Glutamatergic neuron (in vitro differentiated cells): ENCODE data around the gene DLG2. TPM values are rescaled to one million over a fixed set of nuclear protein-coding genes. Genes with fewer than 3 reads are reported as not detected.

Experiments
- DNase-seq: peaks from one replicate; pipeline ENCODE4 v3.0.0; 2022
- H3K27ac Mint-ChIP-seq: one replicate; pipeline ENCODE4 v1.8.0; 2020; ENCODE audit warnings: mild to moderate bottlenecking, mixed read lengths, inconsistent platforms; ENCODE audit not compliant: unreplicated experiment
- H3K27me3 Mint-ChIP-seq: one replicate; pipeline ENCODE4 v1.8.0; 2020; ENCODE audit warnings: mild to moderate bottlenecking, moderate library complexity, mixed read lengths, inconsistent platforms; ENCODE audit not compliant: unreplicated experiment
- H3K36me3 Mint-ChIP-seq: one replicate; pipeline ENCODE4 v1.8.0; 2020; ENCODE audit warnings: mild to moderate bottlenecking, mixed read lengths, inconsistent platforms; ENCODE audit not compliant: unreplicated experiment
- H3K4me1 Mint-ChIP-seq: one replicate; pipeline ENCODE4 v1.8.0; 2020; ENCODE audit warnings: mild to moderate bottlenecking, low read depth, mixed read lengths, inconsistent platforms; ENCODE audit not compliant: unreplicated experiment
- H3K4me3 Mint-ChIP-seq: one replicate; pipeline ENCODE4 v1.8.0; 2020; ENCODE audit warnings: mild to moderate bottlenecking, mixed read lengths, inconsistent platforms; ENCODE audit not compliant: unreplicated experiment
- H3K9me3 Mint-ChIP-seq: one replicate; pipeline ENCODE4 v1.8.0; 2020; ENCODE audit warnings: mild to moderate bottlenecking, moderate library complexity, mixed read lengths, inconsistent platforms; ENCODE audit not compliant: unreplicated experiment
- CTCF ChIP-seq: fragments of 200-600 bp; sonication (generic); IDR thresholded peaks from one replicate; pipeline ENCODE4 v1.5.0; 2021; ENCODE audit not compliant: partially characterized antibody, unreplicated experiment
- total RNA-seq: library from RNA; stranded (reverse); fragmentation: NEBNext Ultra II Directional; extraction: Animal tissue kit (Norgen Biotek cat#: 25700); gene quantifications from one replicate; pipeline ENCODE4 v1.2.1, GENCODE V29; 2021; ENCODE audit not compliant: unreplicated experiment

Gene DLG2
- total RNA-seq, 1 donor from 2014 or later, result 2.9 TPM

- Mint-ChIP-seq H3K4me1 (no peaks in the 10 kb centered on the region), H3K36me3 (no peaks in the 10 kb centered on the region), H3K27me3 (peaks cover 2% of the 10 kb centered on the region), H3K27ac (no peak overlapping the region), H3K9me3 (no peaks in the 10 kb centered on the region), H3K4me3 (no peak overlapping the region)
- DNase-seq, result no peak
- TF ChIP-seq CTCF, result no peak
These were observed 1565.4 kb downstream of the DLG2 start for GRCh38 chr11:84061726-84062125.

GRCh38 chr11:84056653-84057376, 1570.3 kb downstream of the DLG2 start:
- no peaks in the 10 kb centered on the region for H3K4me1 Mint-ChIP-seq
- no peaks in the 10 kb centered on the region for H3K9me3 Mint-ChIP-seq
- peaks cover 2% of the 10 kb centered on the region for H3K27me3 Mint-ChIP-seq
- H3K4me3 Mint-ChIP-seq, result no peak overlapping the region
- no peaks in the 10 kb centered on the region for H3K36me3 Mint-ChIP-seq
- no peak for TF ChIP-seq CTCF
- no peak for DNase-seq
- no peak overlapping the region for H3K27ac Mint-ChIP-seq

- Mint-ChIP-seq H3K4me3 (no peak overlapping the region), H3K36me3 (no peaks in the 10 kb centered on the region), H3K4me1 (peaks cover 6% of the 10 kb centered on the region), H3K27ac (no peak overlapping the region), H3K27me3 (no peaks in the 10 kb centered on the region), H3K9me3 (no peaks in the 10 kb centered on the region)
- TF ChIP-seq CTCF, result no peak
- no peak for DNase-seq
These were observed 1582.0 kb downstream of the DLG2 start for GRCh38 chr11:84045146-84045545.

- Mint-ChIP-seq H3K4me1 (peaks cover 6% of the 10 kb centered on the region), H3K9me3 (no peaks in the 10 kb centered on the region), H3K27ac (no peak overlapping the region), H3K36me3 (no peaks in the 10 kb centered on the region), H3K27me3 (no peaks in the 10 kb centered on the region), H3K4me3 (no peak overlapping the region)
- no peak for DNase-seq
- TF ChIP-seq CTCF, result no peak
These were observed 1582.4 kb downstream of the DLG2 start for GRCh38 chr11:84044706-84045105.

GRCh38 chr11:84036664-84037194, 1590.4 kb downstream of the DLG2 start:
- H3K4me1 Mint-ChIP-seq, result no peaks in the 10 kb centered on the region
- TF ChIP-seq CTCF, result no peak
- H3K4me3 Mint-ChIP-seq, result no peak overlapping the region
- no peaks in the 10 kb centered on the region for H3K27me3 Mint-ChIP-seq
- no peak for DNase-seq
- H3K9me3 Mint-ChIP-seq, result no peaks in the 10 kb centered on the region
- no peaks in the 10 kb centered on the region for H3K36me3 Mint-ChIP-seq
- H3K27ac Mint-ChIP-seq, result no peak overlapping the region
